ENCODE measurements around the gene POP4.
"Not testable (repeated sequence)": the region's sequence is repeated elsewhere in the genome, so short reads cannot be mapped to it uniquely, and the experiment has no call there.

Gene POP4

DNA sequence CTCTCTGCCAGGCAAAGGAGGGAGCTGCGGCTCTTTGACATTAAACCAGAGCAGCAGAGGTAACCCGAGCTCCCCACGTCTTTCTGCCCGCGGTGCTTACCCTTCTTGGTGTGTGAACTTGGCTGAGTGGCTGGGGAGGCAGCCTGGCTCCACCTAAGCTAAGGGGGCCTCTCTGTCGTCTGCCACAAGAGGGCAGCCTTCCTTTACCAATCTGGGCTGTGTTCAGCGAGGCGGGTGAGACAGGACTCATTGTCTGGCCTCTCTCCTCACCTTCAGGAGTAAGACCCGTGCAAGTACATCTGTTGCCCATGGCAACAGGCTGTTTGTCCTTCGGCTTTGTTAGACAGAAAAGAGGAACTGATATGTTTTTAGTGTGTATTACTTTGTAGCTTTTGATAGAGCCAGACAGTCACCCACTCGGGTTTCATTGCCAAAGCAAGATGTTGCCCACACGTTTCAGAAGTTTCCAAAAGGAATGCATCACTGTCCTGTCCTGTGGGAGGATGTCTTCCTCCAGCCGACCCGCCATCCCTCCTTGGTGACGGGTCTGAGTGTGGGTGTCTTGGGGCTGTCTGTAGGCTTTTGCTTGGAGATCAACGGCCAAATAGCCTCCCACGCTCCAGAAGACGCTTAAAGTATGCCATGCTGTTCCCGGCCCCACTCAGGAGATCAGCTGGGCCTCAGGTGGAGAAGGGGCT, 4.6 kb downstream of the POP4 start:
- DNase-seq (ENCODE audit: low read depth in 2 of 3, low spot score in 1 of 3) = peak; percentile 73 to 88 (median 78)

DNA sequence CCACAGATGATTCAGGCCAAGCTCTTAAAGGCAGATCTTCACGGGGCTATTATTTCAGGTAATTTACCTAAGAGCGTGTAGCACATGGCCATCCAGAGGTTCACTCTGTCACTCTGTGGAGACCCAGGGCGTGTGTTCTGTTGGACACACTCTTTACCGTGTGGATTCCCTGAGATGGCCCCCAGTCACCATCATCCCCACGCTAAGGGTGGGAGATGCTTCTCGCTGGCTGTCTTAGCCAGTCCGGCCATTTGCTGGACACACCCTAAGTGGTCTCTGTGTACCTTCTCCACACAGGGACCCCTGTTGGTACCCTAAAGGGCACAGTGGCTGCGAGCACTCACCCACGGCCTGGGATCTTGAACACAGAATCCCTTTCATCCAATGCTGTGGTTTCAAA, 6.0 kb downstream of the POP4 start:
- no peak for DNase-seq (ENCODE audit: low read depth in 2 of 3, low spot score in 1 of 3)

- no peak for DNase-seq (ENCODE audit: low read depth in 2 of 3, low spot score in 1 of 3)
Measured at GRCh38 chr19:29612801-29613595, 6.9 kb downstream of the POP4 start.

DNA sequence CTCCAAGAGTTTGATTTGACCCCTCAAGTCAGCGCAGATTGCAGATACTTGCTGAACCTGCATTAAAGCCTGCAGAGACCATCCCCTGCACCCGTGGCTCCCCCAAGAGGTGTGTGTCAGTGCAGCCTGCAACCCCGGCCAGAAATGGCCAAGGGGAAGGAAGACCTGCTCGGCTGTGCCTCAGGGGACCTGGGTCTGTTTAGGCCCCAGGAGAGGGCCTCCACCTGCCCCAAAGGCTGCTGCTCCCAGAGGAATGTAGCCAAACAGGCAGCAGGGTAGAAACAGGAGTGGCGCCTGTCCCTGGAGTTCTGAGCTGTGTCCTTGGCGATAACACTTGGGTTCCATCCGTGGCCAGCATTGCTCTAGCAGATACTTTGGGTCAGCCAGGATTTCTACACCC, 8.0 kb downstream of the POP4 start:
- DNase-seq (ENCODE audit: low read depth in 2 of 3, low spot score in 1 of 3) = no peak

GRCh38 chr19:29614780-29615179, 8.7 kb downstream of the POP4 start:
- DNase-seq (ENCODE audit: low read depth in 2 of 3, low spot score in 1 of 3) = no peak

- no peak for DNase-seq (ENCODE audit: low read depth in 2 of 3, low spot score in 1 of 3)
Measured at GRCh38 chr19:29615891-29616425, 9.9 kb downstream of the POP4 start.

DNA sequence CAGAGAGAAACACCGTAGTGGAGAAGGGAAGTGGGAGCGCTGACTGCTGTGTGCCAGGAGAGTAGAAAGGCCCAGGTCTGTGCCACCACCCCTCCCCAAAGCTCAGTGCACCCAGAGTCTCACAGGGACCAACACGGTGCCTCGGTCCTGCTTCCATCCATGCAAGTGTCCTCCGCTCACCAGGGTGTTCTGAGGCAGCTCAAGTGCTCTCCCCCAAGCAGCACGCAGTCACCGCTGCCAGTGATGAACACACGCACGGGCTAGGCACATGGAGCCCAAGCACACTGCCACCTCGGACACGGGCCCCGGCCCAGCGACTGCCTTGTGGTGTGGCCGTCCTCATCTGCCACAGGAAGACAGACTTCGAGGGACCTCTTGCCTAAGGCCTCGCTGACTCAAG, 10.5 kb downstream of the POP4 start:
- DNase-seq (ENCODE audit: low read depth in 2 of 3, low spot score in 1 of 3) = no peak

- no peak for DNase-seq (ENCODE audit: low read depth in 2 of 3, low spot score in 1 of 3)
Measured at GRCh38 chr19:29617366-29618266, 11.5 kb downstream of the POP4 start.

DNA sequence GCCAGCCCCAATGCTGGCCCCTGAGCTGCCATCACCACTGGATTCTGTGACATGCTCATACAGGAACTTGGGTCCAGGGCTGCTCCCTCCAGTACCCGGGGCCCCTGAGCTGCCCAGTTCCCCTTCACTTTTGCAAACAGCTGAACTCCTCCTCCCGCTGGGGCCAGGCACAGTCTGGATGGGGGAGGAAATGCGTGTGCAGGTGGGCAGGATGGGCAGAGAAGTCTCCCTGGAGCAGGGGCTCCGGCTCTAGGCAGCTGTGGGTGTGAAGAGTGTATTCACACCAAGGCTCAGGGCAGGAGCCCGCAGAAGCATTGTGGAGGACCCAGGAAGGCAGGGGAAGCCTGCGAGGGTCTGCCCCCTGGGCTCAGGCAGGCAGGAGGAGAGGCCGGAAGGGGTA, 12.4 kb downstream of the POP4 start:
- DNase-seq (ENCODE audit: low read depth in 2 of 3, low spot score in 1 of 3) = no peak

DNA sequence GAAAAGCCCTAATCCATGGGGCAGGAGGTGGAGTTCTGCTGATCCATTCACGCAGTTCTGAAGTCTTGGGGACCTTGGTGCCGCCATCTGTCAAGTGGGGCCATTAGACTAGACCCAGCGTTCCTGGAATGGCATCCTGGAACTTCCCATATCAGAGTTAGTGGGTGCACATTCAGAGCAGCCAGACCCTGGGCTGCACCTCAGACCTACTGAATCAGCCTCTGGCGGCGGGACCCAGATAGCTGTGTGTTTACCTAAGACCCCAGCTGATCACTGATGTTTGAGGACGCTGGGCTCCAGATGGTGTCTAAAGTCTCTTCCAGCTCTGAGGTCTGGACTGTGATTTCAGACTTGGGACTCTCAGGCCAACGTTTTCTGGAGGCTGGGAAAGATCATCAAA, 12.8 kb downstream of the POP4 start:
- no peak for DNase-seq (ENCODE audit: low read depth in 2 of 3, low spot score in 1 of 3)

DNA sequence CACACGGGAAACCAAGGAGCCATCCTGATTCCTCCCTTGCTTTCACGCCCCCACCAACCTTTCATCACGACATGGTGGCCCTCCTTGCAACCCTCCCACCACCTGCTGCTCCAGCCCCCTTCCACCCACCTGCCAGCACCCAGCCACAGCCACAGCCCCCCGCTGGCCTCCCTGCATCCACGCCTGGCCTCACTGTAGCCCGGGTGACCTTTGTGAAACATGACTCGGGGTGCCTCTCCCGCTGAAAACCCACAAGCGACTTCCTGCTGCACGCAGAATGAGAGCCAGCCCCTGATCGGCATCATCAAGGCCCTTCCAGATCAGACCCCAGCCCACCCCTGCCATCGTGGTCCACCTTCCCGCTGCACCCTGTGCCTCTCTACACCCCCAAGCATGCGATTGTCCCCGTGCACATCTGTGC, 14.9 kb downstream of the POP4 start:
- DNase-seq (ENCODE audit: low read depth in 2 of 3, low spot score in 1 of 3) = peak in 2 of 3 donors; percentile 33 to 41

GRCh38 chr19:29622166-29623070, 16.3 kb downstream of the POP4 start:
- no peak for DNase-seq (ENCODE audit: low read depth in 2 of 3, low spot score in 1 of 3)

DNA sequence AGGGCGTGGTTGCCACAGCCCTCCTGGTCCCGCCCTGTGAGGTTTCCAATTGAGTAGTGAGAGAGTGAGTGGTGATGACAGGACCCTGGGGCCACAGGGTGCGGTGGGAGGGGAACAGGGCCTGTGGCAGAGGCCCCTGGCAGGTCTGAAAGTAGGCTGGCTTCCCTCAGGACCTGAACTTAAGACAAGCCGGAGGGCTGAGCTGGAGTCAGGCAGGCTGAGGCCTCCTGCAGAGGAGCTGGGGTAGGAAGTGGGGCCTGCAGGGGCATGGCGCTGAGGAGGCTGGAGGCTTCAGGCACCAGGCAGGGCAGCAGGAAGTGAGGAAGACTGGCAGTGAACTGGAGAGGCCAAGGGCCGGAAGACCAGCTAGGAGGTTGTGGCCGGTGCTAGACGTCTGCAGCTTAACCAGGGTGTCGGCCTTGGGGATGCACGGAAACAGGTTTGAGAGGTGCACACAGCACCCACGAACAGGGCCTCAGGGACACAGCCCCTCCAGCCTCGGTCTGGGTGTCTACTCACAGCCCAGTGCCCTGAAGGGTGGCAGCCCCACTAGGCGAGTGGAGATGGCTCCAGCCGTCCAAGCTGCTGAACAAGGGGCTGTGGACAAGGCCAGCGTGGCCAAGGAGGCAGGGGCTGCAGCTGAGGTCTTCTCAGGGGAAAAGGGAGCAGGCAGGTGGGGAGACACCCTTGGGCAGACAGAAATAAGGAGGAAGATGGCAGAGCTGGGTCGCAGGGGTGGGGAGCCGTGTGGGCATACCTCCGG, 17.8 kb downstream of the POP4 start:
- peak; percentile 47 to 59 (median 58) for DNase-seq (ENCODE audit: low read depth in 2 of 3, low spot score in 1 of 3)

DNA sequence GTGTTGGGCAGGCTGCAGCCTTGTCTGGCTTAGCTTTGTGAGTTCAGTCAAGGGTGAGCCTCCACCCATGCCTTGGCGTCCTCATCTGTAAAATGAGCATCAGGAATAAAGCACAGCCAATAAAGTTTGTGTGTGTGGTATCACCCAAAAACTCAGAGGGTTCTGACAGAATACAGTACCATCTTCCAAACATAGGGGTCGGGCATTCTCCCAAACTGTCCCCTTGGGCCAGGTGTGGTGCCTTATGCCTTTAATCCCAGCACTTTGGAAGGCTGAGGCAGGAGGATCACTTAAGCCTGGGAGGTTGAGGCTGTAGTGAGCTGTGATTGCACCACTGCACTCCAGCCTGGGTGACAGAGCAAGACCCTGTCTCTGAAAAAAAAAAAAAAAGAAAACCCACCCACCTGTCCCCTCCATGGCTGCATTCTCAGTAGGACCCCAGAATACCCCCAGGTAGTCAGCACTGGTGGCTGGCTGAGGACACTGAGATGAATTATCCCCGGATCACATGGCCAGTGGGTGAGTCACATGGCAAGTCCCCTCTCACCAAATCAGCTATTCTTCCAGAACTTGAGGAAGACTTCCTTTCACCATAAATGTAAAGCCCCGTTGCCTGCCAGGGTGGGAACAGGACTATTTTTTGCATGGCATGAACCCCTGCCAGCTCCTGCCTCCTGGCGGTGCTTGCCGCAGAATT, 18.6 kb downstream of the POP4 start:
- no peak for DNase-seq (ENCODE audit: low read depth in 2 of 3, low spot score in 1 of 3)

- no peak for DNase-seq (ENCODE audit: low read depth in 2 of 3, low spot score in 1 of 3)
Measured at GRCh38 chr19:29625186-29625651, 19.1 kb downstream of the POP4 start.

GRCh38 chr19:29626386-29626785, 20.3 kb downstream of the POP4 start:
- DNase-seq (ENCODE audit: low read depth in 2 of 3, low spot score in 1 of 3) = no peak

DNA sequence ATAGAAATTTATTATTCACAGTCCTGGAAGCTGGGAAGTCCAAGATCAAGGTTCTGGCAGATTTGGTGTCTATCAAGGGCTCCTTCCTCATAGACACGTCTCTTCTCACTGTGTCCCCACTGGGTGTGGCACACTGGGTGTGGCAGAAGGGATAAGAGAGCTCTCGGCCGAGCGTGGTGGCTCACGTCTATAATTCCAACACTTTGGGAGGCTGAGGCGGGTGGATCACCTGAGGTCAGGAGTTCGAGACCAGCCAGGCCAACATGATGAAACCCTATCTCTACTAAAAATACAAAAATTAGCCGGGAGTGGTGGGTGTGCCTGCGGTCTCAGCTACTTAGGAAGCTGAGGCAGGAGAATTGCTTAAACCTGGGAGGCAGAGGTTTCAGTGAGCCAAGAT, 20.7 kb downstream of the POP4 start:
- DNase-seq (ENCODE audit: low read depth in 2 of 3, low spot score in 1 of 3) = not testable (repeated sequence)

GRCh38 chr19:29628661-29629385, 22.7 kb downstream of the POP4 start:
- no peak for DNase-seq (ENCODE audit: low read depth in 2 of 3, low spot score in 1 of 3)

All from stimulated activated CD4-positive, alpha-beta T cell treated with anti-CD3 and anti-CD28 coated beads, Interleukin-12 subunit alpha, Interleukin-12 subunit beta, amount 100 ng/mL, for 48 hours (primary cell).